GM06990 (cell line): Measurements from ENCODE around the gene CD2.

Experiments
- DNase-seq: peaks from one replicate; pipeline ENCODE4 v3.0.0-alpha.2; 2011; ENCODE audit not compliant: insufficient read length; ENCODE audit errors: extremely low read depth
- H3K27me3 ChIP-seq: replicated peaks from 2 replicates; pipeline ENCODE4 v1.6.0; 2011; ENCODE audit warnings: low read length; ENCODE audit not compliant: control insufficient read depth, insufficient read depth
- H3K36me3 ChIP-seq: 2 replicates; pipeline ENCODE4 v1.5.1; 2011; ENCODE audit warnings: low read length; ENCODE audit not compliant: control insufficient read depth, insufficient read depth
- H3K4me3 ChIP-seq: replicated peaks from 2 replicates; pipeline ENCODE4 v1.5.1; 2011; ENCODE audit warnings: low read depth, mild to moderate bottlenecking, control low read depth, low read length
- CTCF ChIP-seq: IDR thresholded peaks from 2 replicates; pipeline ENCODE4 v1.5.1; 2011; ENCODE audit warnings: low read length, control low read depth, mild to moderate bottlenecking, inconsistent platforms; ENCODE audit not compliant: insufficient read depth, poor library complexity, severe bottlenecking

CD2 gene

GRCh38 chr1:116754198-116754977 lies at the start of gene CD2:
Gene CD2, plus strand, starts transcription at chr1:116754430. Its CDS starts 63 bp downstream, at chr1:116754493.
- DNase-seq = no peak
- H3K4me3 ChIP-seq = no peak within 1 kb of the TSS
- no peak for TF ChIP-seq CTCF

GRCh38 chr1:116706123-116706522 lies 48.1 kb upstream of the CD2 start:
- no peak overlapping the region for H3K4me3 ChIP-seq
- no peaks in the 10 kb centered on the region for H3K36me3 ChIP-seq
- DNase-seq = no peak
- H3K27me3 ChIP-seq = no peaks in the 10 kb centered on the region
- no peak for TF ChIP-seq CTCF

More at GRCh38 chr1:116754198-116754977, at the start of gene CD2:
- no peaks in the 10 kb centered on the region for H3K36me3 ChIP-seq
- no peaks in the 10 kb centered on the region for H3K27me3 ChIP-seq

- TF ChIP-seq CTCF = no peak
- DNase-seq = no peak
- H3K27me3 ChIP-seq = no peaks in the 10 kb centered on the region
- H3K36me3 ChIP-seq = no peaks in the 10 kb centered on the region
- H3K4me3 ChIP-seq = no peak overlapping the region
These were observed 47.4 kb upstream of the CD2 start for GRCh38 chr1:116706841-116707240.

GRCh38 chr1:116708255-116708900 lies 45.9 kb upstream of the CD2 start:
- no peak for TF ChIP-seq CTCF
- H3K27me3 ChIP-seq = no peaks in the 10 kb centered on the region
- no peak overlapping the region for H3K4me3 ChIP-seq
- DNase-seq = no peak
- H3K36me3 ChIP-seq = no peaks in the 10 kb centered on the region

- no peaks in the 10 kb centered on the region for H3K36me3 ChIP-seq
- no peak overlapping the region for H3K4me3 ChIP-seq
- no peaks in the 10 kb centered on the region for H3K27me3 ChIP-seq
- no peak for DNase-seq
- no peak for TF ChIP-seq CTCF
These were observed 44.5 kb upstream of the CD2 start for GRCh38 chr1:116709666-116710167.
